Ureter (tissue), 1 donor: ENCODE data around the gene POLRMT. TPM values are rescaled to one million over a fixed set of nuclear protein-coding genes. Genes with fewer than 3 reads are reported as not detected.
A peak's percentile ranks its signal among the peaks of the same experiment; 100 is the strongest.

ENCODE experiments used
- DNase-seq: peaks from one replicate; pipeline ENCODE4 v3.0.0-alpha.2; 2020; ENCODE audit warnings: low spot score
- total RNA-seq: library from RNA; stranded (reverse); gene quantifications from one replicate; pipeline ENCODE4 v1.2.4, GENCODE V29; 2023
- donor health status: DM: yes; HTN: yes; CAD: no.

POLRMT gene
- total RNA-seq, 1 donor from 2014 or later = 56.4 TPM

GRCh38 chr19:662962-663681 lies 29.8 kb upstream of the POLRMT start, which contains the start of gene RNF126:
RNF126 (minus strand) TSS chr19:663214; CDS start chr19:663121, 93 bp downstream.
- peak; percentile 96 for DNase-seq

GRCh38 chr19:662207-662961 lies 29.0 kb upstream of the POLRMT start:
- DNase-seq = no peak

- DNase-seq = no peak
These were observed 28.3 kb upstream of the POLRMT start for GRCh38 chr19:661427-662196.

GRCh38 chr19:660793-661426 lies 27.6 kb upstream of the POLRMT start:
- no peak for DNase-seq

- DNase-seq = peak; percentile 83
These were observed 25.8 kb upstream of the POLRMT start for GRCh38 chr19:658916-659839.

GRCh38 chr19:658059-658839 lies 24.9 kb upstream of the POLRMT start:
- no peak for DNase-seq

- no peak for DNase-seq
These were observed 24.3 kb upstream of the POLRMT start for GRCh38 chr19:657611-658010.

- no peak for DNase-seq
These were observed 23.6 kb upstream of the POLRMT start for GRCh38 chr19:656751-657559.

- DNase-seq = no peak
These were observed 22.4 kb upstream of the POLRMT start for GRCh38 chr19:655691-656090.

- DNase-seq = no peak
These were observed 20.1 kb upstream of the POLRMT start for GRCh38 chr19:653425-653824.

- DNase-seq = no peak
These were observed 19.4 kb upstream of the POLRMT start for GRCh38 chr19:652467-653389.

- DNase-seq = no peak
These were observed 18.7 kb upstream of the POLRMT start for GRCh38 chr19:651991-652390.

- no peak for DNase-seq
These were observed 17.9 kb upstream of the POLRMT start for GRCh38 chr19:651114-651818.

GRCh38 chr19:650121-650520 lies 16.8 kb upstream of the POLRMT start:
- no peak for DNase-seq

GRCh38 chr19:648904-649801 lies 15.8 kb upstream of the POLRMT start:
- DNase-seq = no peak

- no peak for DNase-seq
These were observed 15.0 kb upstream of the POLRMT start for GRCh38 chr19:648305-648704.
